Keratinocyte (primary cell): ENCODE data around the gene SMIM45.

Experiments
- DNase-seq: peaks from one replicate; pipeline ENCODE4 v3.0.0-alpha.2; 2011; ENCODE audit warnings: low read depth, missing footprints, low spot score
- FAIRE-seq: peaks from 2 replicates; lab custom pipeline; 2011; peaks lifted over from hg19 to GRCh38; lab: Jason Lieb, UNC
- H2AFZ ChIP-seq: 2 replicates; pipeline ENCODE4 v1.6.0; 2012; ENCODE audit warnings: low read length, control low read depth, inconsistent platforms; ENCODE audit not compliant: control insufficient read depth
- H3K27ac ChIP-seq: 2 replicates; pipeline ENCODE4 v1.5.1; 2011; ENCODE audit warnings: low read length; ENCODE audit not compliant: control insufficient read depth, insufficient read depth
- H3K27me3 ChIP-seq: 3 replicates; pipeline ENCODE4 v1.6.0; 2011; ENCODE audit warnings: low read length; ENCODE audit not compliant: control insufficient read depth, insufficient read depth; ENCODE audit errors: extremely low read depth
- H3K36me3 ChIP-seq, 2 experiments: 2 replicates in 1 of 2; 3 replicates in 1 of 2; pipeline ENCODE4 v1.5.1; 2011; ENCODE audit warnings: low read length in 2 of 2, mild to moderate bottlenecking in 1 of 2; ENCODE audit not compliant: control insufficient read depth in 2 of 2, insufficient read depth in 2 of 2; ENCODE audit errors: extremely low read depth in 1 of 2
- H3K4me1 ChIP-seq: 3 replicates; pipeline ENCODE4 v1.5.1; 2011; ENCODE audit warnings: low read length; ENCODE audit not compliant: control insufficient read depth, insufficient read depth; ENCODE audit errors: extremely low read depth
- H3K4me2 ChIP-seq: 3 replicates; pipeline ENCODE4 v1.6.0; 2011; ENCODE audit warnings: low read depth, low read length; ENCODE audit not compliant: control insufficient read depth, insufficient read depth; ENCODE audit errors: extremely low read depth
- H3K4me3 ChIP-seq, 3 experiments: fragments of 200-600 bp in 1 of 3; sonication (generic) in 1 of 3; 2 replicates in 2 of 3; 3 replicates in 1 of 3; pipeline ENCODE4 v1.5.1; 2011 to 2016; ENCODE audit warnings: low read length in 3 of 3, mild to moderate bottlenecking in 3 of 3, control low read depth in 2 of 3, inconsistent platforms in 1 of 3, low read depth in 1 of 3, mixed read lengths in 1 of 3, mixed run types in 1 of 3, moderate library complexity in 1 of 3; ENCODE audit not compliant: control insufficient read depth in 2 of 3, insufficient read depth in 2 of 3; ENCODE audit errors: extremely low read depth in 1 of 3
- H3K79me2 ChIP-seq: 2 replicates; pipeline ENCODE4 v1.6.0; 2012; ENCODE audit warnings: low read length; ENCODE audit not compliant: control insufficient read depth, insufficient read depth
- H3K9ac ChIP-seq: 3 replicates; pipeline ENCODE4 v1.6.0; 2011; ENCODE audit warnings: low read length; ENCODE audit not compliant: control insufficient read depth, insufficient read depth; ENCODE audit errors: extremely low read depth
- H3K9me1 ChIP-seq: 3 replicates; pipeline ENCODE4 v1.6.0; 2011; ENCODE audit warnings: low read length; ENCODE audit not compliant: control insufficient read depth, insufficient read depth; ENCODE audit errors: extremely low read depth
- H3K9me3 ChIP-seq: 2 replicates; pipeline ENCODE4 v1.5.1; 2012; ENCODE audit warnings: low read depth, low read length; ENCODE audit not compliant: control insufficient read depth
- H4K20me1 ChIP-seq: 3 replicates; pipeline ENCODE4 v1.6.0; 2011; ENCODE audit warnings: low read length; ENCODE audit not compliant: control insufficient read depth, insufficient read depth; ENCODE audit errors: extremely low read depth
- EZH2 ChIP-seq: IDR thresholded peaks from one replicate; pipeline ENCODE4 v1.6.1; 2012; ENCODE audit warnings: inconsistent platforms, mild to moderate bottlenecking, low read length, moderate library complexity
- dilution Hi-C: fragments of 300-500 bp; cut with MboI; formaldehyde crosslinking; loops from one replicate; pipeline ENCODE4 v1.7.0; 2020; ENCODE audit warnings: low sequenced_read_pairs; ENCODE audit not compliant: extremely low pct_ligation_motif_present
- TF ChIP-seq, protein P1 (sequence below), 3 experiments: IDR thresholded peaks in 1 of 3; conservative IDR thresholded peaks in 1 of 3; optimal IDR thresholded peaks in 1 of 3; 2 replicates in 2 of 3; 3 replicates in 1 of 3; pipeline versions ENCODE3 to v1.5.1; 2011; ENCODE audit warnings: low read length in 3 of 3, mild to moderate bottlenecking in 3 of 3, moderate library complexity in 2 of 3, control low read depth in 1 of 3, inconsistent platforms in 1 of 3; ENCODE audit not compliant: insufficient read depth in 2 of 3; ENCODE audit errors: extremely low read depth in 1 of 3

SMIM45 gene

DNA sequence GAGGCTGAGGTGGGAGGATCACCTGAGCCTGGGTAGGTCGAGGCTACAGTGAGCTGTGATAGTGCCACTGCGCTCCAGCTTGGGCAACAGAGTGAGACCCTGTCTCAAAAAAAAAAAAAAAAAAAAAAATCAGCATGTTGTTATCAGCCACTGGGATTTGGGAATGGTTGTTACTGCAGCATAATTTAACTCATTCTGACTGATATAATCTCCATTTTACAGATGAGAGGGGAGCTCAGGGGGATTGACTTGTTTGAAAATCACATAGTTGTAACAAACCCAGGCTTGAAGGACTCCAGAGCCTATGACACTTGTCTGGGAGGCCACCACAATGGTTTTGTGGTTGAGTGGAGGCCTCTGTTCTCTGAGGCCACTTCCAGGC lies 14.3 kb downstream of the SMIM45 start:
- no peak for TF ChIP-seq EZH2
- TF ChIP-seq, protein P1, sequence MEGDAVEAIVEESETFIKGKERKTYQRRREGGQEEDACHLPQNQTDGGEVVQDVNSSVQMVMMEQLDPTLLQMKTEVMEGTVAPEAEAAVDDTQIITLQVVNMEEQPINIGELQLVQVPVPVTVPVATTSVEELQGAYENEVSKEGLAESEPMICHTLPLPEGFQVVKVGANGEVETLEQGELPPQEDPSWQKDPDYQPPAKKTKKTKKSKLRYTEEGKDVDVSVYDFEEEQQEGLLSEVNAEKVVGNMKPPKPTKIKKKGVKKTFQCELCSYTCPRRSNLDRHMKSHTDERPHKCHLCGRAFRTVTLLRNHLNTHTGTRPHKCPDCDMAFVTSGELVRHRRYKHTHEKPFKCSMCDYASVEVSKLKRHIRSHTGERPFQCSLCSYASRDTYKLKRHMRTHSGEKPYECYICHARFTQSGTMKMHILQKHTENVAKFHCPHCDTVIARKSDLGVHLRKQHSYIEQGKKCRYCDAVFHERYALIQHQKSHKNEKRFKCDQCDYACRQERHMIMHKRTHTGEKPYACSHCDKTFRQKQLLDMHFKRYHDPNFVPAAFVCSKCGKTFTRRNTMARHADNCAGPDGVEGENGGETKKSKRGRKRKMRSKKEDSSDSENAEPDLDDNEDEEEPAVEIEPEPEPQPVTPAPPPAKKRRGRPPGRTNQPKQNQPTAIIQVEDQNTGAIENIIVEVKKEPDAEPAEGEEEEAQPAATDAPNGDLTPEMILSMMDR (optimal IDR thresholded peaks at IDR 0.05 in 1 of 3, IDR thresholded peaks at IDR 0.05 in 1 of 3, conservative IDR thresholded peaks at IDR 0.05 in 1 of 3; ENCODE audit: extremely low read depth in 1 of 3, insufficient read depth in 2 of 3, low read length in 3 of 3) = no peak

GRCh38 chr22:41966607-41967240 lies 14.8 kb downstream of the SMIM45 start:
- TF ChIP-seq EZH2 = no peak
- TF ChIP-seq, protein P1 (optimal IDR thresholded peaks at IDR 0.05 in 1 of 3, IDR thresholded peaks at IDR 0.05 in 1 of 3, conservative IDR thresholded peaks at IDR 0.05 in 1 of 3; ENCODE audit: extremely low read depth in 1 of 3, insufficient read depth in 2 of 3, low read length in 3 of 3) = peak; percentile 48 to 57 (median 50)
- Histone ChIP-seq H3K27me3 (peaks cover 2% of the 10 kb centered on the region), H3K36me3 (no peaks in the 10 kb centered on the region), H4K20me1 (no peaks in the 10 kb centered on the region), H3K4me3 (no peak overlapping the region), H2AFZ (no peak overlapping the region), H3K9ac (no peak overlapping the region), H3K79me2 (no peaks in the 10 kb centered on the region), H3K4me1 (peaks cover 4% of the 10 kb centered on the region), H3K9me3 (no peaks in the 10 kb centered on the region), H3K27ac (no peak overlapping the region), H3K4me2 (no peak overlapping the region), H3K9me1 (no peaks in the 10 kb centered on the region)
- dilution Hi-C loops = no loop called here
- FAIRE-seq (peak; percentile 93), DNase-seq (peak; percentile 41)

More for the DNA sequence above, 14.3 kb downstream of the SMIM45 start:
- Histone ChIP-seq H3K4me1 (peaks cover 4% of the 10 kb centered on the region), H3K79me2 (no peaks in the 10 kb centered on the region), H3K9me1 (no peaks in the 10 kb centered on the region), H3K27ac (no peak overlapping the region), H3K36me3 (no peaks in the 10 kb centered on the region), H3K27me3 (no peaks in the 10 kb centered on the region), H3K4me3 (no peak overlapping the region), H4K20me1 (no peaks in the 10 kb centered on the region), H3K9ac (no peak overlapping the region), H3K4me2 (no peak overlapping the region), H2AFZ (no peak overlapping the region), H3K9me3 (no peaks in the 10 kb centered on the region)
- dilution Hi-C loops = no loop called here
- FAIRE-seq (no peak), DNase-seq (no peak)
